HG03060 (cell line): ENCODE results near the gene RSL24D1.
"Not testable (repeated sequence)": the region's sequence is repeated elsewhere in the genome, so short reads cannot be mapped to it uniquely, and the experiment has no call there.

ENCODE experiments used
- ATAC-seq: cut with Tn5 transposase; IDR thresholded peaks from one replicate; pipeline ENCODE4 v1.9.1; 2021; ENCODE audit warnings: low read depth, moderate number of reproducible peaks; ENCODE audit not compliant: unreplicated experiment

Gene RSL24D1

GRCh38 chr15:55220606-55221005, 23.9 kb upstream of the RSL24D1 start:
- ATAC-seq: no peak

- no peak for ATAC-seq
These were observed 21.3 kb upstream of the RSL24D1 start for GRCh38 chr15:55218056-55218455.

GRCh38 chr15:55204464-55204863, 7.7 kb upstream of the RSL24D1 start:
- ATAC-seq: no peak

GRCh38 chr15:55202206-55202605, 5.5 kb upstream of the RSL24D1 start:
- no peak for ATAC-seq

GRCh38 chr15:55198706-55199105, 2.0 kb upstream of the RSL24D1 start:
- ATAC-seq: no peak

GRCh38 chr15:55197719-55198118, 978 bp upstream of the RSL24D1 start:
- no peak for ATAC-seq

GRCh38 chr15:55197362-55197705, 593 bp upstream of the RSL24D1 start:
- ATAC-seq: no peak

- no peak for ATAC-seq
These were observed 745 bp downstream of the RSL24D1 start for GRCh38 chr15:55195996-55196395.

GRCh38 chr15:55194256-55194655, 2.5 kb downstream of the RSL24D1 start:
- no peak for ATAC-seq

GRCh38 chr15:55186331-55186730, 10.4 kb downstream of the RSL24D1 start:
- ATAC-seq: no peak

- ATAC-seq: no peak
These were observed 13.1 kb downstream of the RSL24D1 start for GRCh38 chr15:55183679-55184078.

- no peak for ATAC-seq
These were observed 17.6 kb downstream of the RSL24D1 start for GRCh38 chr15:55179141-55179540.

- ATAC-seq: no peak
These were observed 26.4 kb downstream of the RSL24D1 start for GRCh38 chr15:55170361-55170760.

GRCh38 chr15:55168350-55168974, 28.3 kb downstream of the RSL24D1 start:
- ATAC-seq: peak; percentile 84

- ATAC-seq: no peak
These were observed 32.5 kb downstream of the RSL24D1 start for GRCh38 chr15:55164284-55164683.

GRCh38 chr15:55151631-55152030, 45.1 kb downstream of the RSL24D1 start:
- ATAC-seq: no peak

GRCh38 chr15:55143132-55143531, 53.6 kb downstream of the RSL24D1 start:
- ATAC-seq: not testable (repeated sequence)

GRCh38 chr15:55133972-55134371, 62.8 kb downstream of the RSL24D1 start:
- ATAC-seq: no peak

- no peak for ATAC-seq
These were observed 64.1 kb downstream of the RSL24D1 start for GRCh38 chr15:55132672-55133071.
